Hematopoietic multipotent progenitor cell (in vitro differentiated cells): ENCODE measurements around the gene CELF4. TPM values are rescaled to one million over a fixed set of nuclear protein-coding genes. Genes with fewer than 3 reads are reported as not detected.
A peak's percentile ranks its signal among the peaks of the same experiment; 100 is the strongest.

Experiments used
- DNase-seq, 3 donors: peaks; one replicate each; pipeline ENCODE4 v3.0.0-alpha.2; 2011 to 2015; ENCODE audit warnings: low read depth in 2 of 3, low spot score in 2 of 3
- total RNA-seq: library from RNA; depleted of rRNA; stranded (reverse); fragments of >200 nt; gene quantifications from one replicate; pipeline ENCODE4 v1.2.3, GENCODE V29; 2012

Gene CELF4
- total RNA-seq, 1 donor, result not detected

DNA sequence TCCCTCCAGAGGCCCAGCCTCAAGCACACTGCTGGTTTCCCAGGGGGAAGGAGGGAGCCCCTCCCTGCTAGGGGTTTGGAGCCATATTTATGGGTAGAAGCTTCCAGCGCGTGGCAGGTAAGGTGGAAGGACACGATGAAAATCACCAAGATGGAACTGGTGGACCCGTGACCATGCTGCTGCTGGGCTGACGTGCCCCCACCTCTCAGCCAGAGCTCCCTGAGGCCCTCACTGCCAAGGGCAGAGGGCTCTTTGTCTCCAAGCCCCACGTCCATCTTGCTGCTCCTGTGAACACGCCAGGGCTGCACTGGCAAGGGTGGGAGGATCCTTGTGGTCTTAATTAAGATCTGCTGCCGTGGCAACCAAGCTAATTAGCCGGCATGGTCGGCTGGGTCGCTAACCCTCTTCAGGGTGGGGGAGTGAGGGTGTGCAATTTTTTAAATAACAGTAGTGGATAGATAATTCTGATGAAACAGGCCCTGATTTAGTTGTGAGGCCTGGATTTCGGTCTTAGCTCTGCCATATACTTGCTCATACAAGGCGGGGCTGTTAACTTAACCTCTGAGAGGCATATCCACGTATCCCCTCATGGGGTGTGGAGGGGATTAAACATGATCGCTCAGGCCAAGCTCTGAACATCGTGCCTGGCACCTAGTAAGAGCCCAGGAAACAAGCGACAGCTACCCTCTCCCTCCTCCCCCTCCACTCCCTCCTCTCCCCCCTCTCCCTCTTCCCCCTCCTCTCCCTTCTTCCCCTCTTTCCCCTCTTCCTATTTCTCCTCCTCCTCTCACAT, 232.8 kb downstream of the CELF4 start:
- no peak for DNase-seq

DNA sequence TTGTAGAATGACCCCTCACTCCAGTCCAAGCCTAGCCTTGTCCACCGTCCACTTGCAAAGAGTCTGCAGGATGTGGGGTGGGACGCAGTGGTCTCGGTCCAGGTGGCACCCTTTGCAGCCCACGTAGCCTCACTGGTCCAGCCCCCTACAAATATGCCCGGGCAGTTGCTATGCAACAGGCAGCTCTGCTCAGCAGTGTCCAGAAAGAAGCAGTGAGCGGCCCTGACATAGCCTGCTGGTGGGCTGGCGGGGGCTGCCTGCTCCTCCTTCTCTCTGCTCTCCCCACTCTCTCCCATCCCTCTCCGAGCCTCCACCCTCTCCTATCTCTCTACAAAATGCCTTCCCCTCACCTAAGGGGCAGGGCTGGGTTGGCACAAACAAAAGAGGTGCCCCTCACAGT, 233.4 kb downstream of the CELF4 start:
- no peak for DNase-seq

DNA sequence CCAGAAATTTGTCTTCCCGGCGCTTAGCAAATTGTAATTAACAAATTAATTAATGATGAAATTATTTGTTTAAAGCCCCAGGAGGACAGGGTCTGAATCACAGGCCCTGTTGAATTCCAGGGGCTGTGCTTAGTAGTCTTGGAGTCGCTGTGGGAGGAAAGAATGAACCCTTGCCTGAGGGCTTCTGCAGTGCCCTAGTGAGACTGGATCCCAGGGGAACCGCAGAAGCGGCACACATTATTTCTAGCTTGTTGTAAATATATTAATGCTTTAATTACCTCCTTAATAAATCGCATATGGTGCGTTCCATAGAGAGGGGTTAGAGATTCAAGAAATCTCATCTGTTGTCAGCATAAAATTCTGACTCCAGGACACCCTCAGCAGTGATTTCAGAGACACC, 235.4 kb downstream of the CELF4 start:
- no peak for DNase-seq

DNA sequence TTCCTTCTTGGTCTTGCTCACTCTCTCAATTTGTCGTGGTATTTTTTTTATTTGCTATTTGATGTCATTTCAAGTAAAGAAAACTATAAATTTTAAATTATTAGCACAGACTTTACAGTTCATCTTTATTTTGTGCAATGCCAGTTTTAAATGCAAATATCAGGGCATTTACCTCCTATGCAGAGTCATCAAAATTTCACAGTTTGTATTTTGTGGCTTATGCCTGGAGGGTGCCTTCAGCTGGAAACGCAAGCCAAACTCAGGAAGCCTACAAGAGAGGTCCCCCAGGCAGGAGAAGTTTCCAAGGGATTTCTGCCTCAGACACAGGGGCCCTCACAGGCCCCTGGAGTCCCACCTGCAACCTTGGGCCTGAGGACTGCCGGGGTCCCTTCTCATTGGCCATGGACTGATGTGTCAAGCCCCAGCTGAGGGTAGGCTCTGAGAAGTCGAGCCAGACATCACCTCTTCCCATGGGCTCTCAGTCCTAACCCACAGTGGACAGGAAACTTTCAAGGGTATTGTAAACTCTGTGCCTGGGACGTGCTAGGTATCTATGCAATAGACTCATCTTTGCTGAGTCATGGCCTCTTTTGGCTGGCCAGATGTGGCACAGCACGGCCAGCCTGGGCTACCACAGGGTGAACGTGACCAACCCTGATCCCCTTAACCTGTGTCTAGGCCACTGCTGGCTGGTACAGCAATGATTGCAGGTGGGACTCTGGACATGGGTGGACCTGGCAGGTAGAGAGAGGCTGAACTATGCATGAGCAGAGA, 236.5 kb downstream of the CELF4 start:
- no peak for DNase-seq

DNA sequence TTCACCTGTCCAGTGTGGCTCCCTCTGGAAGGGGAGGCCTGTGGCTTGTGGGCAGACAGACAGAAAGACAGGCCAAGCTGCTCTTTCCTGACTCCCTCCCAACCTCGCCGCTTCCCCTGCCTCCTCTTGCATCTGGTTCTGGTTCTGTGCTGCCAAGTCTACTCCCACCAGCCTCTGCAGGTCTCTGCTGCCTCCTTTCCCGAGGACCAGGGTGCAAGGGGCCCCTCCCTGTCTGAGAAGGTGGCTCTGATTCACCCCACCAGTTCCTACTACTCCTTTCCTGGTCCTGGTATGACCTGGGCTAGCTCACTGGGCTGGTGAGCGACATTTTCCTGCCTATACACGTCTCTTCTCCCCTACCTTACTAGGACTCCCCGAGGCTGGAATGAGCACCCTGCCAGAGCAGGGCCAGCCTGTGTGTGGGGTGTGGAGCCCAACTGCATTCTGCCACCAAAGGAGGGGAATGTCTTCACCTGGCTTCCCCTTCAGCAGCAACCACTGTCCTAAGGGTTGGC, 238.5 kb downstream of the CELF4 start:
- no peak for DNase-seq

DNA sequence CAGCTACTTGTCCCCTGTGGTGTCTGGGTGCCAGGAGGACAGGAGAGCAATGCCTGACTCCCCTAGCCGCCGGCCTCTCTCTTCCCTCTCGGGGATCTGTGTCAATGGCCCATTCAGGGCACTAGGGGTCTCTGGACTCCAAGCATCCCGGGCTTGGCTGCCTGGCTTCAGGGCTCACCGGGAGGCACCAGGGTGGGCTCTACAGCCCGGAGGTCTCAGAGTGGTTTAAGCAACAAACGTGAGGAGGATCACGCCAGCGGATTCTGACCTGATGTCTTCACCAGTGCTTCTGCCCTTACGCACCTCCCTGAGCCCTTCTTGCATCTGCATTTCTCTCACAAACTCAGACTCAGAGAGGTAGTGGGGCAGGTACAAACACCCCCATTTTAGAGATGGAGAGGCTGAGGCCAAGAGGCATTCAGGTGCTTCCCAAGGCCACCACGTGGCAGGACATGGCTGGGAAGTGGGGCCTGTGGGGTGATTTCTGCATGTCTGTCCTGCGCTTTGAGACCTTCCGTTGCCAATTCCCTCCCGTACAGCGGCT, 243.0 kb downstream of the CELF4 start:
- peak in 2 of 3 donors; percentile 31 to 49 for DNase-seq

DNA sequence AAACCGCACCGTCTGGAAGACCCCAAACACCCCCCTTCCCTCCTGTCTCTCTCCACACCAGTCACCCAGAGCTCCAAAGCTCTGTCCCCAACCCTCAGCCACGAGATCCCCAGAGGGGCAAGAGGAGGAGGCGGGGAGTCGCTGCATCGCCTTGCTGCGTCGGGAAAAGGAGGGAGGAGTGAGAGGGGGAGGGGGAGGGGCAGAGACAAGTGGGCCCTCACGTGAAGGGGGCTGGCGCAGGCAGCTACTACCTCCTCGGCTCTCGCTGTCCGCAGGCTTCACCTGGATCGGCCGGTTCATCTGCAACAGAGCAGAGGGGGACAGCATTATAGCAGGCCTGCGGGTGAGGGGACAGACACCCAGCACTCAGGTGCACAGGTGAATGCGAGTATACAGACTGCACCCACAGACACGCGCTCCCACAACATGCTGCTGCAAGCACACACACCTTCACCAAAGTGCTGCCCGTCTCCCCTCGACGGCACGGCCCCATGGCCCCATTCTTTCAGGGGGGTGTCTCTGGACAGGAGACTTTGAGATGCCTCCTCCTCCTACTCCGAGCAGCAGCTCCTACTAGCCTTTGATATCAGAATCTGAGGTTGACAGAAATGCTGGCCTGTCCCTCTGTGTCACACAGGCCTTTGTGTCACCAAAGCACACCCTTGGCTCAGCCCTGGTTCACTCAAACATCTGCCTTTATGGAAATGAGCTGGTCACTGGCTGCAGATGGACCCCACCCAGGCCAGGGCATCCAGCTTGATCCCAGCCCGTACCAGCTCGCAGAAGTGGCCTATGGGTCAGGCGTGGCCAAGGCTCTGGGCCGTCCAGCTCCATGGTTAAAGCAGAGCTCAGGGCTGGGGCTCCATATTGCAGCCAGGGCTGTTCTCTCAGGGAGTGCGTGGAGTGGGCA, 243.8 kb downstream of the CELF4 start:
- no peak for DNase-seq

DNA sequence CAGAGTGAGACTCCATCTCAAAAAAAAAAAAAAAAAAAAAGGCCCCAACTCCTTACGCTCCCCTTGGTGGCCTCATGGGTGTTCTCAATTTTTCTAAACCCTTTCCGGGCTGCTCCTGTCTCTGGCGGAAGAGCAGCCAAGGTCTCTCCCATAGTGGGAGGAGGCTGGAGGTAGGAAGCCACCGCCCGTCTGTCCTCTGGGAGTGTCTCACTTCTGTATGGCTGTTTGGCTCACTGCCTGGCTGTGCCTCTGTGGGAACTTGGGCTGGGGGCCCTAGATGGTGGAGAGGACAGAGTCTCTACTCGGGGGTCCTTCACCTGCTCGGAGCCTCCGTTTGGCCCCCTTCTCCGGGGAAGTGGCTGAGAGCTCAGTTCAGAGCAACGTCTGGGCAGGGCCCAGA, 245.3 kb downstream of the CELF4 start:
- no peak for DNase-seq

DNA sequence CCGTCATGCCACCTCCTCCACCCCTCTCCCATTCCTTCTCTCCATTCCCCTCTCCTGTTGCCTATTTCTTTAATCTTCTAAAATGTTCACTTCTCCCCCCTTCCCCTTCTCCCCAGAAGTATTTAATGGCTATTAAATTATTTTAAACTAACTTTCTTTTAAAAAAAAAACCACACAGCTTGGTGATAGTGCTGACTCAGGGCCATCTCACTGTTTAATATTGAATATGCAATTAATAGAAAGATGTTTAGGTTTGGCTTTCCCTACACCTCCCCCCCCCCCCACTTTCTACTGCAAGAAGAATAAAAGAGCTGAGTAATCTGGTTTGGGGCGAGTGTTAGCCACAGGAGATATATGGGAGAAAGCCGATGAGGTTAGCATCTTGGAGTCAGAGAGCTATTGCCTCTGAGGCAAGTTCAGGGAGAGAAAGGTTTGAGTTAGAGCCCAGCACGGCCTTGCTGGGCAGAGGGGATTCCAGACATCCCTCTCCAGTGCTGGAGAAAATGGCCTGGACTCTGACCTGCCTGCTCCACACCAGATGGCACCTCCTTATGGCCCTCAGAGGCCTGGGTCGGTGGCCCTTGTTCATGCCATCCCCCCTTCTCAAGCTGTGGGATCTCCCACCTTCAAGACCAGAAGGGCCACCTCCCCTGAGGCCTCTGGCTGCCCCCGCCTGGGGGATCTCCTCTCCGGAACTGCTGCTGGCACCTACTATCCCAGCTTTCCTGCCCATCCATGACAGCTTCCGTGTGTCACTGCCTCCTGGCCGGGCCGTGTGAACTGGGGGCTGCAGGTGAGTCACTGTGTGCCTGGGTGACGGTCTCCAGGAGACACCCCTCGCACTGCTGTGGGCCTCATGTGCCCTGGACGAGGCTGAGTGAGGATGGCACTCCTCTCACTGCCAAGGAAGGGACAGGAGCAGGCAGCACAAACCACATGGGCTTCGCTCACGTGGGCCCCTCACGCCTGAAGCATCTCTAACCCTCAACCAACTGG, 246.9 kb downstream of the CELF4 start:
- no peak for DNase-seq

DNA sequence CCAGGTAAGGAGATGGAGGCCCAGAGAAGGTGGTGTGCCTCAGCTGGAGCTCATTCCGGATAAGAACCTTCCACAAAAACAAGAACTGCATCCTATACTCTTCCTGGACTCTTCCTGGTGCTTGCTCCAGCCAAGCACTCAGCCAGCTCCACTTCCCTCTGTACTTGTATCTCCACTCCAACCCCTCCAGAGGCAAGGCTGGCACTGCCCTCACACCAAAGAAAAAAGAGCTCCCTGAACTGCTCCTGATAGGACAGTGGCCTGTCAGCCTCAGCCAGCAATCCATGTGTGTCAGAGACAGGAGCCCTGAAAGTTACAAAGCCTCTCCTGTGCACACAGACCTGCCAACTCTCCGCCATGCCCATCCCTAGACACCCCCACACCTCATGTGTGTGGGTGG, 248.1 kb downstream of the CELF4 start:
- no peak for DNase-seq

DNA sequence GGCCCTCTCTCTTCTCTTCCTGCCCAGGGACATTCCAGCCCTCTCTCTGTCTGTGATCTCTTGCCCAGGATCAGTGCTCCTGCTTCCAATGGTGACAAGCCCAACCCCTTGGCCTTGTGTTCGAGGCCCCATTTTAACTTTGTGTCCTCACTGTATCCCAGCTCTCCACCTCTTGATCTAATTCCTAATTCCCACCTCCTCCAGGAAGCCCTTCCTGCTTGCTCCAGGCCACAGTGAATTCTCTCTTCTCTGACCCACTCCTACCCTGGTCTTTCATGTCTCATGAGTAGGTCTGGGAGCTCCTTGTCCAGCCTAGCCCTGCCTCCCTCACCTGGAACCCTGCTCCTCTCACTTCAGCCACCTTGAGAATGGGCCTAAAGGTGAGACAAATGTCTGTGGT, 249.1 kb downstream of the CELF4 start:
- DNase-seq, result no peak

DNA sequence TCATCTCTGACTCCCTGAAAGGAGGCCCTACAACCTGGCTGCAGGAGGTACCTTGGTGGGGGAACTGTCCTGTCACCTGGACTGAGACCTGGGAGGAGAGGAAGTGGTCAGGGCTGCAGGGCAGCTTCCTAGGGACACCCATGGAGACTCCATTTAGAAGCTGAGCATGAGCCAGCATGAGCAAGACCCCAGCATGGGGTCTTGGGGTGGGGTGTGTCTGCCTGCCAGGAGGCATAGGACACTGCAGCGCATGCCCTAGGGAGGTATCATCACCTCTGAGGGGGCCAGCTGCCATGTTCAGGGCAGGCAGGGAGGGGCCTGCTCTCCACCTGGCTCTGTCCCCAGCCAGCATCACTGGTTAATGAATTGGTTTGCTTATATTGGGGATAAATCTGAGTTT, 249.7 kb downstream of the CELF4 start:
- no peak for DNase-seq

DNA sequence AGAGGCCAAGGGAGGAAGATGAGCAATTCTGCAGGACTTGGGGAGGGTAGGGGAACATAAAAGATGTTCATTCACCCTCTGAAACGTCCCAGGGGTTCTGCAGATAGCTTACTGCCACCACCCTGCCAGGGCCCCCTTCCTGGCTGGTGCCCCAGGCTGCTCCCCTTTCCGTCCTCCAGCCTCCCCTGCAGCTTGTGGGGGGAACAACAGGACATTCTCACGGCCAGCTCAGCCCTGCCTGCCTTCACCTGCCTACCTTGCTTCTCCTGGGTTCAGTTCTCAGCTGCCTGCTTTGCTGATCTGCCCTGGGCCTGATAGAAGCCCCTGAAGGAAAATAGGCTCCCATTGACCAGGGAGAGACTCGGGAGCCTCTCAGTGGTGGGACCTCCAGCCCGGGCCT, 251.1 kb downstream of the CELF4 start:
- DNase-seq, result peak in 1 of 3 donors; percentile 37

DNA sequence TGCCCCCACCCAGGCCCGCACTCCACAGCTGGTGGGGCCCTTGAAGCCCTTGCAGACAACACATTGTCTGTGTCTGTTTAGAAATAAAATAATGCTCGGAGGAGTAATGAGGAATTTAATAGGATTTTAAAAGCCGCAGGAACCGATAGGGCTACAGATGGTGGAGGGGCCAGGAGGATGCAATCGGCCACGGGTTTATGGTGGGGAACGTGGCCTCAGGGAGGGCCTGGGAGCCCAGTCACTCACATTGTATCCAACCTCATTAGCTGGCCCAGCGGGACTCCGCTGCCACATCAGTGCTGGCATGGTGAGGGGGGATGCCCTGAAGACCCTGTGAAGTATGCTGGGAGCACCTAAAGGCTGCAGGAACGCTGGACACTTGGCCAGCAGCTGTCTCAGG, 252.0 kb downstream of the CELF4 start:
- no peak for DNase-seq

DNA sequence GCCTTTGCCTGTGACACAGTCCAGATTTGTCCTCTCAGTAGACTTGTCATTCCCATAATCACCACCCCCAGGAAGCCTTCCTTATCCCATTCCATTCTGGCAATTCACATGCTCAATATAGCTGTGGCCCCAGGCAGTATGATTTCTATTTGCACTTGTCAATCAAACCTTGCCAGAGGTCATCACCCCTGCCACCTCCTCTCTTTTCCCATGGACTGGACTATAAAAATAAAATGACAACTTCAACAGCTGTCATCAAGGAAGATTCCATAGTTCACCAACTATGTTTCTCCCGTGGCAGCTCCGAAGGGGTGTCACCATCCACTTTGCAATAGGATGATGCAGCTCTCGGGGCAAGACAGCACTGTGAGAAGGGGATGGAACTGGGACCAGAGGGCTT, 255.7 kb downstream of the CELF4 start:
- DNase-seq, result no peak

DNA sequence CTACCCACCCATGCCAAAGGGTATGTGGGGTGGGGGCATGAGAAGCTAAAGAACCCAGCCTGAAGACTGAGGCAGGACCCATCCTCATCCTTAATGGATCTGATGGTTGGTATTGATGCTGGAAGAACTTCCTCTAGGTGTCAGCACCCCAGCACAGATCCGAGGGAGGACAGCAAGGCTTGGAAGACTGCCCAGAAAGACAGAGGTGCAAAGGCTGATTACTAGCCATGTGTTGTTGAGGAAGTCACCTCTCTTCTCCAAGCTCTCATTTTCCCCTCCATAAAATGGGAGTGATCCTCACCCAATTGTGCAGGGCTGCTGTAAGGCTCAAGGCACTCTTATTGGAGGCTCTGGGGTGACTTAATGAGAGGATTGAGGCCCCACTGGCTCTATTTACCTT, 256.5 kb downstream of the CELF4 start:
- DNase-seq, result no peak

DNA sequence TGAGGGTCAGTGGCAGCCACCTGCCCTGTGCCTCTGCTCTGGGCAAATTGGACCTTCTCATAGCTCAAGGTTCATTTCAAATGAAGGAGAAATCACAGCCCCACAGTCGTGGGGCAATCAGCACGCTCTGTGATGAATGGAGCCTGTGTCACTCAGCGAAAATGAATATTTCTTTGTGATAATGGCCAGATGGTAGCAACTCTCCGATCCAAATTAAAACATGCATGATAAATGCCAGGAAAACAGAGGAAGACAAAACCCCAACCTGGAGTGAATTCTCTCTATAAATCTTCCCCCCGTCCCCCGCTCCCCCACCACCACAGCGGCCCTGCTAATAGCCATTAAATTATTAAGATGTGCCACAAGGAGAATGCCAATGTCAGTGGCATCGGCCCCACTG, 258.4 kb downstream of the CELF4 start:
- DNase-seq, result no peak

DNA sequence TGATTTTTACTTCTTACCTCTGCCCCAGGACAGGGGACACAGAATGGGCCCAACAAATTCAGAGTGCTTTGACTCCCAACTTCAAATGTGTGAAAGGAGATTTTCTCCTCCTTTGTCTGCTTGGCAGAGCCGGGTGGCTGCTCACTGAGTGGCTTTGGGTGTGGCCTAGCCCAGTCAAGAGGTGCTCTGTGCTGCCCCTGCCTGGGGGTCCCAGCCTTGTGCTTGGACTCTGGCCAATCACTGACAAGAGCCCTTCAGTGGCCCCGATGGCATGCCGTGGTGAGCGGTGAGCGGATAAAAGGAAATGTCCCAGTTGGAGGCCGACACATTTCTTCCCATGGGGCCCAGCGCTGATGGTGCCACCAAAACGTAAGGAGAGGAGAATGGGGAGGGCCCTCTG, 259.2 kb downstream of the CELF4 start:
- no peak for DNase-seq

DNA sequence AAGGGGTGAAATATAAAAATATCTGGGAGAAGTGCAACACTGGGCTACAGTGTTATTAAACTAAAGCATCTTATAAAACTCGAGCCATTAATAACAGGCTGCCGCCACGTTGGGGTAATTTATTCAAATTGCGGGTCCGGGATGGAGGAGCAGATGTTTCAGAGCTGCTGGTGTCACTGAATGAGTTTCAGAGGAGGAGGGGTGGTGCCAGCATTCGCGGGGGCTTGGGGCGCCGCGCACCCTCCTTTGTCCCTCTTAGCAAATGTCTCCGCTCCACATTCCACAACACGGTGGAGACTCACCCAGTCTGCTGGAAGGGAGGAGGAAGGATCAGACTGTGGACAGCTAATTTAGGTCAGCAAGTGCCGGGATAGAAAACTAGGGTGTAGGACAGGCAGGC, 260.5 kb downstream of the CELF4 start:
- no peak for DNase-seq
